Left ventricle myocardium inferior (tissue), 1 donor: Measurements from ENCODE around the gene GRID1. TPM values are rescaled to one million over a fixed set of nuclear protein-coding genes. Genes with fewer than 3 reads are reported as not detected.

Experiments
- DNase-seq: peaks from one replicate; pipeline ENCODE4 v3.0.0-alpha.2; 2020
- H3K27ac ChIP-seq: fragments of 200-600 bp; replicated peaks from 2 replicates; pipeline ENCODE4 v1.8.0; 2021
- H3K27me3 ChIP-seq: fragments of 200-600 bp; 2 replicates; pipeline ENCODE4 v1.8.0; 2021; ENCODE audit warnings: low read depth
- H3K36me3 ChIP-seq: fragments of 200-600 bp; 2 replicates; pipeline ENCODE4 v1.8.0; 2021
- H3K4me1 ChIP-seq: fragments of 200-600 bp; 2 replicates; pipeline ENCODE4 v1.8.0; 2021
- H3K4me3 ChIP-seq: fragments of 200-600 bp; 2 replicates; pipeline ENCODE4 v1.8.0; 2021; ENCODE audit warnings: mild to moderate bottlenecking, moderate library complexity
- H3K9me3 ChIP-seq: fragments of 200-600 bp; replicated peaks from 2 replicates; pipeline ENCODE4 v1.8.0; 2021
- CTCF ChIP-seq: fragments of 200-600 bp; IDR thresholded peaks from 2 replicates; pipeline ENCODE4 v1.8.0; 2021; ENCODE audit warnings: antibody characterized with exemption, mild to moderate bottlenecking, borderline replicate concordance
- intact Hi-C: fragments of 100-400 bp; cut with micrococcal nuclease; formaldehyde crosslinking; loops from one replicate; pipeline ENCODE4 v1.11.0; 2022
- total RNA-seq: library from RNA; stranded (reverse); fragmentation: NEBNext Ultra II Directional; extraction: Animal tissue kit (Norgen Biotek cat#: 25700); gene quantifications from one replicate; pipeline ENCODE4 v1.2.1, GENCODE V29; 2021
- donor health status: DM: no; HTN: yes; CAD: no; lungs with severe emphysema.

GRID1 gene
- total RNA-seq, 1 donor from 2014 or later: 1.6 TPM

- intact Hi-C loops: no loop called here
- H3K4me1 ChIP-seq: peaks cover 36% of the 10 kb centered on the region
- no peaks in the 10 kb centered on the region for H3K36me3 ChIP-seq
- TF ChIP-seq CTCF: no peak
- peak overlapping the region; percentile 55 for H3K27ac ChIP-seq
- no peaks in the 10 kb centered on the region for H3K27me3 ChIP-seq
- DNase-seq: peak; percentile 59
- no peak overlapping the region for H3K4me3 ChIP-seq
- H3K9me3 ChIP-seq: peaks cover 4% of the 10 kb centered on the region
Observed at GRCh38 chr10:86355571-86356038, 11.0 kb downstream of the GRID1 start.

GRCh38 chr10:86354761-86355540, 11.6 kb downstream of the GRID1 start:
- no peak for TF ChIP-seq CTCF
- no peaks in the 10 kb centered on the region for H3K36me3 ChIP-seq
- no peak overlapping the region for H3K27ac ChIP-seq
- H3K4me1 ChIP-seq: peaks cover 39% of the 10 kb centered on the region
- intact Hi-C loops: no loop called here
- H3K27me3 ChIP-seq: no peaks in the 10 kb centered on the region
- DNase-seq: no peak
- H3K9me3 ChIP-seq: peaks cover 4% of the 10 kb centered on the region
- no peak overlapping the region for H3K4me3 ChIP-seq

GRCh38 chr10:86353506-86354485, 12.8 kb downstream of the GRID1 start:
- no peak for DNase-seq
- intact Hi-C loops: no loop called here

GRCh38 chr10:86350897-86351296, 15.7 kb downstream of the GRID1 start:
- no peak for TF ChIP-seq CTCF
- no peak overlapping the region for H3K4me3 ChIP-seq
- H3K4me1 ChIP-seq: peaks cover 34% of the 10 kb centered on the region
- H3K27ac ChIP-seq: no peak overlapping the region
- intact Hi-C loops: no loop called here
- no peak for DNase-seq
- peaks cover 4% of the 10 kb centered on the region for H3K9me3 ChIP-seq
- H3K36me3 ChIP-seq: no peaks in the 10 kb centered on the region
- H3K27me3 ChIP-seq: no peaks in the 10 kb centered on the region

More at GRCh38 chr10:86353506-86354485, 12.8 kb downstream of the GRID1 start:
- Histone ChIP-seq H3K9me3 (peaks cover 4% of the 10 kb centered on the region), H3K4me3 (no peak overlapping the region), H3K36me3 (no peaks in the 10 kb centered on the region), H3K27me3 (no peaks in the 10 kb centered on the region), H3K4me1 (peaks cover 46% of the 10 kb centered on the region), H3K27ac (no peak overlapping the region)
- TF ChIP-seq CTCF: no peak

- no peaks in the 10 kb centered on the region for H3K36me3 ChIP-seq
- no peaks in the 10 kb centered on the region for H3K27me3 ChIP-seq
- H3K9me3 ChIP-seq: peaks cover 4% of the 10 kb centered on the region
- no peak overlapping the region for H3K27ac ChIP-seq
- DNase-seq: no peak
- H3K4me1 ChIP-seq: peaks cover 28% of the 10 kb centered on the region
- no peak overlapping the region for H3K4me3 ChIP-seq
- intact Hi-C loops: no loop called here
- no peak for TF ChIP-seq CTCF
Observed at GRCh38 chr10:86349940-86350630, 16.5 kb downstream of the GRID1 start.
